ENCODE measurements around the gene COG3. TPM values are rescaled to one million over a fixed set of nuclear protein-coding genes. Genes with fewer than 3 reads are reported as not detected.

COG3 gene
- total and polyA plus RNA-seq, 4 donors, result 22.8 to 113 (median 38.2) TPM

DNA sequence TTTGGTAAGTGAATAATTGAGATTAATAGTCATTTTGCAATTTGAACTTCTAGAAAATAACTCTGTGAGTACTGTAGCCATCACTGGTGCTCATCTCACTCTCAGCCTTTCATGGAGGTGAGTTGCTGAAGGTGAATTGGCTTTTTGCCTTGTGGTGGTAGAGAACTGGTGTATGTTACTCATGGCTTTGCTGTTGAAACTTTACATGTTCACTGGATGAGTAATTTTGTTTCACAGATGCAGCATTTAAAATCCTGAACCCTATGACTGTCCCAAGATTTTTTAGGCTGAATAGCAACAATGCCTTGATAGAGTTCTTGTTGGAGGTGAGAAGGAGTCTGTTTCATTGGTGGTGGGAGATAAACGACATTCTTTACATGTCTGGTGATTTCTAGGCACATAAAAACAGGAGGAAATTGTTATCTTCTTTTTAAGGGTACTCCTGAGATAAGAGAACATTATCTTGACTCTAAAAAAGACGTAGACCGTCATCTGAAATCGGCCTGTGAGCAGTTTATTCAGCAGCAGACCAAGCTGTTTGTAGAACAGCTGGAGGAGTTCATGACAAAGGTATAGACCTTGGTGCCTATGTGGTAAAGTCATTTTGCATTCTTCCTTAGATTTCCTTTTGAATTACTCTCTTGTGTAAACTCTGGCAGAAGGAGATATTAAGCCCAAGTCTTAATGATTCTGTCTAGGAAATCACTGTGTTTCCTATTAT, 53.9 kb downstream of the COG3 start (continued):
- no peak for TF ChIP-seq TAF1 (conservative IDR thresholded peaks at IDR 0.05)
- TF ChIP-seq, protein P1, sequence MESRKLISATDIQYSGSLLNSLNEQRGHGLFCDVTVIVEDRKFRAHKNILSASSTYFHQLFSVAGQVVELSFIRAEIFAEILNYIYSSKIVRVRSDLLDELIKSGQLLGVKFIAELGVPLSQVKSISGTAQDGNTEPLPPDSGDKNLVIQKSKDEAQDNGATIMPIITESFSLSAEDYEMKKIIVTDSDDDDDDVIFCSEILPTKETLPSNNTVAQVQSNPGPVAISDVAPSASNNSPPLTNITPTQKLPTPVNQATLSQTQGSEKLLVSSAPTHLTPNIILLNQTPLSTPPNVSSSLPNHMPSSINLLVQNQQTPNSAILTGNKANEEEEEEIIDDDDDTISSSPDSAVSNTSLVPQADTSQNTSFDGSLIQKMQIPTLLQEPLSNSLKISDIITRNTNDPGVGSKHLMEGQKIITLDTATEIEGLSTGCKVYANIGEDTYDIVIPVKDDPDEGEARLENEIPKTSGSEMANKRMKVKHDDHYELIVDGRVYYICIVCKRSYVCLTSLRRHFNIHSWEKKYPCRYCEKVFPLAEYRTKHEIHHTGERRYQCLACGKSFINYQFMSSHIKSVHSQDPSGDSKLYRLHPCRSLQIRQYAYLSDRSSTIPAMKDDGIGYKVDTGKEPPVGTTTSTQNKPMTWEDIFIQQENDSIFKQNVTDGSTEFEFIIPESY (IDR thresholded peaks at IDR 0.05), result no peak

DNA sequence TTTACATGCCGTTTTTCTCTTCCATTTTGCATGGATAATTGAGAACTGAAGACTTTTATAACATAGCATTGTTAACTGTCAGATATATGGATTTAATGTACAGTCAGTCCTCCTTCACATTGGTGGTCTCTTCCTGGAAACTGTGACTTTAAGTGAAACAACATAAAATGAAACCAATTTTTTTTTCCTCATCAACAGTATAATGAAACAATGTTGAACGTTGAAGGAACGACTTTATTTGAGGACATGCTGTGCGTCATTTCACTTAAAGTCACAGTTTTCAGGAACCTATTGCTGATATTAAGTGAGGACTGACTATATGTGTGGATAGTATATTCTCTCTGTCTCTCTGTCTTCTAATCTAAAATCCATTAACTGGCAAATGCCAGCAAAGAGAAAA, 54.8 kb downstream of the COG3 start:
- no peaks in the 10 kb centered on the region for H3K9me3 ChIP-seq (ENCODE audit: control insufficient read depth in 4 of 4, low read length in 3 of 4)
- no peaks in the 10 kb centered on the region for H3K27me3 ChIP-seq (ENCODE audit: control insufficient read depth in 4 of 4, insufficient read depth in 4 of 4, low read length in 3 of 4)
- DNase-seq (ENCODE audit: low spot score), result no peak
- 79% methylated on average over 4 of the region's 4 CpGs for WGBS
- TF ChIP-seq FOXA1 (IDR thresholded peaks at IDR 0.05) (no peak), RAD21 (IDR thresholded peaks at IDR 0.05) (no peak), JUND (IDR thresholded peaks at IDR 0.05) (no peak), FOXA2 (IDR thresholded peaks at IDR 0.05) (no peak), RXRA (IDR thresholded peaks at IDR 0.05) (no peak), HNF4G (IDR thresholded peaks at IDR 0.05) (no peak), YY1 (IDR thresholded peaks at IDR 0.05) (no peak), SP1 (IDR thresholded peaks at IDR 0.05) (no peak), GABPA (IDR thresholded peaks at IDR 0.05 in 1 of 2, conservative IDR thresholded peaks at IDR 0.05 in 1 of 2) (no peak), NR2F2 (IDR thresholded peaks at IDR 0.05) (no peak), TAF1 (conservative IDR thresholded peaks at IDR 0.05) (no peak)
- TF ChIP-seq, protein P2, sequence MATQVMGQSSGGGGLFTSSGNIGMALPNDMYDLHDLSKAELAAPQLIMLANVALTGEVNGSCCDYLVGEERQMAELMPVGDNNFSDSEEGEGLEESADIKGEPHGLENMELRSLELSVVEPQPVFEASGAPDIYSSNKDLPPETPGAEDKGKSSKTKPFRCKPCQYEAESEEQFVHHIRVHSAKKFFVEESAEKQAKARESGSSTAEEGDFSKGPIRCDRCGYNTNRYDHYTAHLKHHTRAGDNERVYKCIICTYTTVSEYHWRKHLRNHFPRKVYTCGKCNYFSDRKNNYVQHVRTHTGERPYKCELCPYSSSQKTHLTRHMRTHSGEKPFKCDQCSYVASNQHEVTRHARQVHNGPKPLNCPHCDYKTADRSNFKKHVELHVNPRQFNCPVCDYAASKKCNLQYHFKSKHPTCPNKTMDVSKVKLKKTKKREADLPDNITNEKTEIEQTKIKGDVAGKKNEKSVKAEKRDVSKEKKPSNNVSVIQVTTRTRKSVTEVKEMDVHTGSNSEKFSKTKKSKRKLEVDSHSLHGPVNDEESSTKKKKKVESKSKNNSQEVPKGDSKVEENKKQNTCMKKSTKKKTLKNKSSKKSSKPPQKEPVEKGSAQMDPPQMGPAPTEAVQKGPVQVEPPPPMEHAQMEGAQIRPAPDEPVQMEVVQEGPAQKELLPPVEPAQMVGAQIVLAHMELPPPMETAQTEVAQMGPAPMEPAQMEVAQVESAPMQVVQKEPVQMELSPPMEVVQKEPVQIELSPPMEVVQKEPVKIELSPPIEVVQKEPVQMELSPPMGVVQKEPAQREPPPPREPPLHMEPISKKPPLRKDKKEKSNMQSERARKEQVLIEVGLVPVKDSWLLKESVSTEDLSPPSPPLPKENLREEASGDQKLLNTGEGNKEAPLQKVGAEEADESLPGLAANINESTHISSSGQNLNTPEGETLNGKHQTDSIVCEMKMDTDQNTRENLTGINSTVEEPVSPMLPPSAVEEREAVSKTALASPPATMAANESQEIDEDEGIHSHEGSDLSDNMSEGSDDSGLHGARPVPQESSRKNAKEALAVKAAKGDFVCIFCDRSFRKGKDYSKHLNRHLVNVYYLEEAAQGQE (IDR thresholded peaks at IDR 0.05), result no peak
- TF ChIP-seq, protein P3, sequence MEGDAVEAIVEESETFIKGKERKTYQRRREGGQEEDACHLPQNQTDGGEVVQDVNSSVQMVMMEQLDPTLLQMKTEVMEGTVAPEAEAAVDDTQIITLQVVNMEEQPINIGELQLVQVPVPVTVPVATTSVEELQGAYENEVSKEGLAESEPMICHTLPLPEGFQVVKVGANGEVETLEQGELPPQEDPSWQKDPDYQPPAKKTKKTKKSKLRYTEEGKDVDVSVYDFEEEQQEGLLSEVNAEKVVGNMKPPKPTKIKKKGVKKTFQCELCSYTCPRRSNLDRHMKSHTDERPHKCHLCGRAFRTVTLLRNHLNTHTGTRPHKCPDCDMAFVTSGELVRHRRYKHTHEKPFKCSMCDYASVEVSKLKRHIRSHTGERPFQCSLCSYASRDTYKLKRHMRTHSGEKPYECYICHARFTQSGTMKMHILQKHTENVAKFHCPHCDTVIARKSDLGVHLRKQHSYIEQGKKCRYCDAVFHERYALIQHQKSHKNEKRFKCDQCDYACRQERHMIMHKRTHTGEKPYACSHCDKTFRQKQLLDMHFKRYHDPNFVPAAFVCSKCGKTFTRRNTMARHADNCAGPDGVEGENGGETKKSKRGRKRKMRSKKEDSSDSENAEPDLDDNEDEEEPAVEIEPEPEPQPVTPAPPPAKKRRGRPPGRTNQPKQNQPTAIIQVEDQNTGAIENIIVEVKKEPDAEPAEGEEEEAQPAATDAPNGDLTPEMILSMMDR (IDR thresholded peaks at IDR 0.05; ENCODE audit: low read depth, low read length, missing input control), result no peak
- TF ChIP-seq, protein P4, sequence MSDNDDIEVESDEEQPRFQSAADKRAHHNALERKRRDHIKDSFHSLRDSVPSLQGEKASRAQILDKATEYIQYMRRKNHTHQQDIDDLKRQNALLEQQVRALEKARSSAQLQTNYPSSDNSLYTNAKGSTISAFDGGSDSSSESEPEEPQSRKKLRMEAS (IDR thresholded peaks at IDR 0.05), result no peak
- no peak overlapping the region for H3K9ac ChIP-seq (ENCODE audit: low read depth in 1 of 2, low read length in 2 of 2)
- H3K27ac ChIP-seq (ENCODE audit: low read depth in 1 of 2, low read length in 2 of 2), result no peak overlapping the region
- peaks cover 8 to 89% (median 69%) of the 10 kb centered on the region in 4 donors for H3K36me3 ChIP-seq (ENCODE audit: control insufficient read depth in 4 of 4, insufficient read depth in 3 of 4, low read depth in 1 of 4, low read length in 3 of 4)
- no peak overlapping the region for H3K4me3 ChIP-seq (ENCODE audit: low read depth in 1 of 3, low read length in 3 of 3)
- H3K4me1 ChIP-seq (ENCODE audit: control insufficient read depth in 4 of 4, insufficient read depth in 4 of 4, low read length in 3 of 4), result no peaks in the 10 kb centered on the region
